HEK293T (cell line): ENCODE measurements around the gene LUZP2.

Experiments used
- ARNT ChIP-seq: fragments of 450-650 bp; IDR thresholded peaks from 2 replicates; pipeline ENCODE4 v1.6.1; 2017; ENCODE audit warnings: mild to moderate bottlenecking
- FOXA1 ChIP-seq: fragments of 450-650 bp; IDR thresholded peaks from 2 replicates; pipeline ENCODE4 v1.6.1; 2016; ENCODE audit warnings: mild to moderate bottlenecking
- FOXK2 ChIP-seq: fragments of 450-650 bp; IDR thresholded peaks from 2 replicates; pipeline ENCODE4 v1.6.1; 2016; ENCODE audit warnings: mild to moderate bottlenecking
- FOXM1 ChIP-seq: fragments of 450-650 bp; IDR thresholded peaks from 2 replicates; pipeline ENCODE4 v1.6.1; 2017; ENCODE audit warnings: mild to moderate bottlenecking, borderline replicate concordance
- HDGF ChIP-seq: fragments of 450-650 bp; IDR thresholded peaks from 2 replicates; pipeline ENCODE4 v1.6.1; 2017; ENCODE audit warnings: antibody characterized with exemption, borderline replicate concordance
- L3MBTL2 ChIP-seq: fragments of 450-650 bp; conservative IDR thresholded peaks from 2 replicates; pipeline ENCODE4 v1.6.1; 2016; ENCODE audit warnings: mild to moderate bottlenecking
- NFRKB ChIP-seq: fragments of 450-650 bp; IDR thresholded peaks from 2 replicates; pipeline ENCODE4 v1.6.1; 2016; ENCODE audit warnings: mild to moderate bottlenecking, moderate library complexity
- PKNOX1 ChIP-seq: fragments of 450-650 bp; IDR thresholded peaks from 2 replicates; pipeline ENCODE4 v1.6.1; 2016
- SP1 ChIP-seq: fragments of 450-650 bp; IDR thresholded peaks from 2 replicates; pipeline ENCODE4 v1.6.1; 2017
- SUZ12 ChIP-seq: fragments of 450-650 bp; IDR thresholded peaks from 2 replicates; pipeline ENCODE4 v1.6.1; 2016; ENCODE audit warnings: mild to moderate bottlenecking
- ZNF384 ChIP-seq: fragments of 450-650 bp; IDR thresholded peaks from 2 replicates; pipeline ENCODE4 v1.6.1; 2016

GRCh38 chr11:24511511-24511910 is 14.7 kb downstream of the LUZP2 start:
- TF ChIP-seq HDGF, result no peak
- TF ChIP-seq FOXA1, result no peak
- TF ChIP-seq NFRKB, result no peak
- TF ChIP-seq SUZ12, result no peak
- no peak for TF ChIP-seq SP1
- no peak for TF ChIP-seq ARNT
- no peak for TF ChIP-seq FOXK2
- TF ChIP-seq FOXM1, result no peak
- TF ChIP-seq ZNF384, result no peak
- no peak for TF ChIP-seq L3MBTL2
- TF ChIP-seq PKNOX1, result no peak
